ENCODE results near the gene CLSTN2.

GRCh38 chr3:140178482-140178881 is 243.5 kb downstream of the CLSTN2 start:
- TF ChIP-seq EZH2phosphoT487 (IDR thresholded peaks at IDR 0.05; ENCODE audit: borderline replicate concordance, low read length) (no peak), CTCF (conservative IDR thresholded peaks at IDR 0.05; ENCODE audit: low read depth, low read length) (no peak)

Measured in PC-3 (cell line).